GM12872 (cell line): ENCODE measurements around the gene ANKH.

ENCODE experiments used
- CTCF ChIP-seq: IDR thresholded peaks from 3 replicates; pipeline ENCODE4 v1.5.1; 2011; ENCODE audit warnings: low read depth, mild to moderate bottlenecking, low read length, moderate library complexity; ENCODE audit not compliant: insufficient read depth

Gene ANKH

GRCh38 chr5:14708551-14708950 is 163.0 kb downstream of the ANKH start:
- TF ChIP-seq CTCF: no peak

- no peak for TF ChIP-seq CTCF
Observed at GRCh38 chr5:14707811-14708390, 163.7 kb downstream of the ANKH start.

GRCh38 chr5:14706615-14707021 is 165.0 kb downstream of the ANKH start:
- TF ChIP-seq CTCF: no peak

- no peak for TF ChIP-seq CTCF
Observed at GRCh38 chr5:14705556-14705955, 166.0 kb downstream of the ANKH start.

GRCh38 chr5:14702238-14702839 is 169.2 kb downstream of the ANKH start:
- TF ChIP-seq CTCF: no peak

- no peak for TF ChIP-seq CTCF
Observed at GRCh38 chr5:14701556-14701955, 170.0 kb downstream of the ANKH start.

GRCh38 chr5:14700478-14701436 is 170.8 kb downstream of the ANKH start:
- no peak for TF ChIP-seq CTCF
